Thoracic aorta (tissue), 2 donors: ENCODE results near the gene SEPTIN1. TPM values are rescaled to one million over a fixed set of nuclear protein-coding genes. Genes with fewer than 3 reads are reported as not detected.

Experiments
- ATAC-seq: fragments of 150-250 bp; one replicate; pipeline ENCODE4 v1.8.0; 2017; ENCODE audit warnings: low read depth; ENCODE audit not compliant: insufficient number of reproducible peaks, low FRiP score
- DNase-seq: peaks from one replicate; pipeline ENCODE4 v3.0.0-alpha.2; 2020; ENCODE audit warnings: low spot score
- H3K27ac ChIP-seq, 2 donors: fragments of 200-600 bp; sonication (generic); 1 replicate in 1 of 2; 2 replicates in 1 of 2; pipeline ENCODE4 v1.5.1; 2016; ENCODE audit warnings: mild to moderate bottlenecking in 2 of 2, moderate library complexity in 2 of 2
- H3K27me3 ChIP-seq: fragments of 200-600 bp; sonication (generic); replicated peaks from 2 replicates; pipeline ENCODE4 v1.6.0; 2016; ENCODE audit warnings: mild to moderate bottlenecking; ENCODE audit not compliant: insufficient read depth
- H3K36me3 ChIP-seq: fragments of 200-600 bp; sonication (generic); one replicate; pipeline ENCODE4 v1.5.1; 2016
- H3K4me1 ChIP-seq, 2 donors: fragments of 200-600 bp; sonication (generic); 1 replicate in 1 of 2; 2 replicates in 1 of 2; pipeline versions ENCODE4 v1.5.1 to v1.6.0; 2016; ENCODE audit warnings: low read depth in 2 of 2, mild to moderate bottlenecking in 1 of 2; ENCODE audit not compliant: control insufficient read depth in 1 of 2
- H3K4me3 ChIP-seq: fragments of 200-600 bp; sonication (generic); 2 replicates; pipeline ENCODE4 v1.5.1; 2016; ENCODE audit warnings: mild to moderate bottlenecking
- H3K9me3 ChIP-seq: fragments of 200-600 bp; sonication (generic); 2 replicates; pipeline ENCODE4 v1.5.1; 2016
- CTCF ChIP-seq: fragments of 200-600 bp; sonication (generic); IDR thresholded peaks from one replicate; pipeline ENCODE4 v1.5.1; 2019; ENCODE audit warnings: antibody characterized with exemption
- total RNA-seq, 2 donors: library from RNA; depleted of rRNA; stranded (reverse); fragments of >200 nt; gene quantifications; one replicate each; pipeline versions ENCODE4 v1.1.0 to v1.2.3, GENCODE V29; 2016

SEPTIN1 gene, protein sequence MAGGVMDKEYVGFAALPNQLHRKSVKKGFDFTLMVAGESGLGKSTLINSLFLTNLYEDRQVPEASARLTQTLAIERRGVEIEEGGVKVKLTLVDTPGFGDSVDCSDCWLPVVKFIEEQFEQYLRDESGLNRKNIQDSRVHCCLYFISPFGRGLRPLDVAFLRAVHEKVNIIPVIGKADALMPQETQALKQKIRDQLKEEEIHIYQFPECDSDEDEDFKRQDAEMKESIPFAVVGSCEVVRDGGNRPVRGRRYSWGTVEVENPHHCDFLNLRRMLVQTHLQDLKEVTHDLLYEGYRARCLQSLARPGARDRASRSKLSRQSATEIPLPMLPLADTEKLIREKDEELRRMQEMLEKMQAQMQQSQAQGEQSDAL
- total RNA-seq, result 1 to 10 TPM; 3.0 to 4.2 TPM

DNA sequence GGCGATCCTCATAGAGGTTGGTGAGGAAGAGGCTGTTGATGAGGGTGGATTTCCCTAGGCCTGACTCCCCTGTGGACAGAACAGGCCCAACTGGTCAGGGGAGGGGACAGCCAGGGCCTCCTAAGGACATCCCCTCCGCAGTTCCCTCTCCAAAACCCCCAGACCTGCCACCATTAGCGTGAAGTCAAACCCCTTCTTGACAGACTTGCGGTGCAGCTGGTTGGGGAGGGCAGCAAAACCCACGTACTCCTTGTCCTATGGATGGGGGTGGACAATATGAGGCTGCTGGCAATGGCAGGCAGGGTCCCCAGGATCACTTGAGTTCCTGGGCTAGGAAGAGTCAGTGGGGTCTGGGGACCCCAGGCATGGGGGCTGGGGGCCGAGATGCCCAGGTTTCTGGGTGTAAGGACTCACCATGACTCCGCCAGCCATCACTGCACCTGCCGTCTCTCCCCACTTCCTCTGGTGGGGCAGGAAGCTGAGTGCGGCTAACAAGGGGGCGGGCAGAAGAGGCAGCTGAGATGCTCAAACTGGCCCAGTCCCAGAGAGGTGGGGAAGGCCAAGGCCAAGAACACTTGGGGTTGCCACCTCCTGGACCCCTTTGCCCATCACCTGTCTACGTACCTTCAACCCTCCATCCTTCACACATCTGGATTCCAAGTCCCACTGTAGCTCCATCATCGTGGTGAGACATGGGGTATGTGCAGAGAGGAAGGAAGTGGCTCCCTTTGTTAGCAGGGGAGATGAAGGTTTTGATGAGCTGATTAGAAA, at the start of gene SEPTIN1:
SEPTIN1 (minus strand) TSS at position 451 of the 771 bp plus-strand sequence; CDS start at position 432, 19 bp downstream.
- ATAC-seq (no peak), DNase-seq (no peak)
- Histone ChIP-seq H3K27me3 (no peaks in the 10 kb centered on the region), H3K4me1 (peaks cover 5 to 12% of the 10 kb centered on the region in 2 donors), H3K4me3 (peak within 1 kb of the TSS; percentile 19), H3K9me3 (no peaks in the 10 kb centered on the region), H3K27ac (no peak within 1 kb of the TSS), H3K36me3 (no peaks in the 10 kb centered on the region)
- TF ChIP-seq CTCF, result no peak

- H3K27me3 ChIP-seq, result no peaks in the 10 kb centered on the region
- H3K27ac ChIP-seq, result peak overlapping the region; percentile 39 to 42
- H3K9me3 ChIP-seq, result no peaks in the 10 kb centered on the region
- TF ChIP-seq CTCF, result no peak
- DNase-seq (no peak), ATAC-seq (no peak)
- no peaks in the 10 kb centered on the region for H3K36me3 ChIP-seq
- H3K4me1 ChIP-seq, result peaks cover 0 to 18% of the 10 kb centered on the region in 2 donors
- H3K4me3 ChIP-seq, result peak overlapping the region; percentile 82
Measured at GRCh38 chr16:30430428-30430970, 48.1 kb upstream of the SEPTIN1 start.

GRCh38 chr16:30429678-30430427, 47.5 kb upstream of the SEPTIN1 start, which contains the start of gene DCTPP1:
TSS of gene DCTPP1 (minus strand) at chr16:30430030. CDS start at chr16:30429980, 50 bp downstream.
- DNase-seq (peak; percentile 94), ATAC-seq (peak; percentile 100)
- H3K4me1 ChIP-seq, result peaks cover 0 to 18% of the 10 kb centered on the region in 2 donors
- H3K27ac ChIP-seq, result peak within 1 kb of the TSS; percentile 39 to 42
- TF ChIP-seq CTCF, result peak; percentile 70
- no peaks in the 10 kb centered on the region for H3K36me3 ChIP-seq
- H3K9me3 ChIP-seq, result no peaks in the 10 kb centered on the region
- H3K4me3 ChIP-seq, result peak within 1 kb of the TSS; percentile 82
- no peaks in the 10 kb centered on the region for H3K27me3 ChIP-seq

DNA sequence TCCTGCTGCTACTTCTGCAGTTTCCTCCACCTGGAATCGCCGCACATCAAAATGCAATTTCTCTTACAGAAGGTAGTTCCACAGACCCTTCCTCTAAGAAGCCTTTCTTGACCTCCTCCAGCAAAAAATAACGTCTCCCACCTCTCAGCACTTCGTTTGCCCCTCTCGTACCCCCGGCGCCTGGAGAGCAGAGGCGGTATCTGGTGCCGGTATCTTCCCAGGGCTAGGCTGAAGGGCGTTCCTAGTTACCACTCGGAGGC, 47.0 kb upstream of the SEPTIN1 start:
- Histone ChIP-seq H3K4me3 (peak overlapping the region; percentile 82), H3K27ac (peak overlapping the region; percentile 39 to 42), H3K4me1 (peaks cover 0 to 18% of the 10 kb centered on the region in 2 donors), H3K27me3 (no peaks in the 10 kb centered on the region), H3K36me3 (no peaks in the 10 kb centered on the region), H3K9me3 (no peaks in the 10 kb centered on the region)
- DNase-seq, result no peak
- no peak for TF ChIP-seq CTCF
- no peak for ATAC-seq
